Kidney tubule cell (primary cell): ENCODE measurements around the gene NUDT4.

Experiments
- DNase-seq: peaks from one replicate; pipeline ENCODE4 v3.0.0-alpha.2; 2018; ENCODE audit warnings: low spot score

The NUDT4 gene

GRCh38 chr12:93377252-93378195, at the start of gene NUDT4:
Gene NUDT4 (plus strand): TSS chr12:93377925. CDS start chr12:93378323, 398 bp downstream.
- peak; percentile 95 for DNase-seq

GRCh38 chr12:93333054-93333453, 44.7 kb upstream of the NUDT4 start:
- no peak for DNase-seq

DNA sequence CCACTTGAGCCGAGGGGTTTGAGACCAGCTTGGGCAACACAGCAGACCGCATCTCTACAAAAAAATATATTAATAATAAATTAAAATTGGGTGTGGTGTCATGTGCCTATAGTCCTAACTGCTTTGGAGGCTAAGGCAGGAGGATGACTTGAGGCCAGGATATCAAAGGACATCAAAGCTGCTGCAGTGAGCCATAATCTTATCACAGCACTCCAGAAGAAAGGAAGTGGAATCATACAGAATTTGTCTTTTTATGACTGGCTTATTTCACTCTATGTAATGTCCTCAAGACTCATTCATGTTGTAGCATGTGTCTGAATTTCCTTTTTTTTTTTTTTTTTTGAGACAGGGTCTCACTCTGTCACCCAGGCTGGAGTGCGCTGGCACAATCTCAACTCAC, 43.9 kb upstream of the NUDT4 start:
- DNase-seq: no peak

DNA sequence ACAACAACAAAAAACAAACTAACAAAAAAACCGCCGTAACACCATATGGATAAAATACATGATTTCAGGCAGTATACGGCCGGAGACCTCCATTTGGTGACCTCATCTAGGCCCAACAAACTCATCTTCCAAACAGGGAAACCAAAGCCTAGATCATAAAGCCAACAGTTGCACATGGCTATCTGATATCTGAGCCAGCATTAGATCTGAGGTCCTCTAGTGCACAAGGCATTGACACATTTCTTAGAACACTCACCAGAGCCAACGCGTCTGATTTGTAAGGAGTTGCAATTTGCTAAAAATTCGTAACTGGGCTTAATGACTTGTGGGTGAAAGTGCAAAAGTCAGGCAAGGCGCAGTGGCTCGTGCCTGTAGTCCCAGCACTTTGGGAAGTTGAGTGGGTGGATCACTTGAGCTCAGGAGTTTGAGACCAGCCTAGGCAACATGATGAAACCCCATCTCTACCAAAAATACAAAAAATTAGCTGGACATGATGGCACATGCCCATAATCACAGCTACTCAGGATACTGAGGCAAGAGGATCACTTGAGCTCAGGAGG, 42.0 kb upstream of the NUDT4 start:
- no peak for DNase-seq

DNA sequence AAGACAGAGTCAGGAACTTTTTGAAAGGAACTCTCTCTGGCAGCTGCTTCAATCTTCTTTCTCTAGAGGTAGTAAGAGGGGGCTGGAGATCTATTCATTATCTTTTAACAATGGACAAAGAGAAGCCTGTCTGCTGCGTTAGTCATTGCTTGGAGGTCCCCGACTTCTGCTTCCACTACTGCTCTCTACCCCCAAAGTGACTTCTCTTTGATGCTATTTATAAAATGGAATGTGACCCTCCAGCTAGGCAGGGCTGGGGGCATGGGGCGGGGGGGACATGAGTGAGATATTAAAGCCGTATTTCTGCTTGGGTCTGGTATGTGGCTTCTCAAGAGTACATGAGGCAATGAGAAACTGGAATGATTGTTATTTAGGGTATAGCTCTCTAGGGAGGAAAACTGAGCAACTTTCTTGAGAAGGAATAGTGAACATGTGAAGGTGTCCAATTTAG, 41.4 kb upstream of the NUDT4 start:
- peak; percentile 64 for DNase-seq

- DNase-seq: no peak
Measured at GRCh38 chr12:93338598-93338997, 39.1 kb upstream of the NUDT4 start.

GRCh38 chr12:93339695-93340094, 38.0 kb upstream of the NUDT4 start:
- DNase-seq: no peak

GRCh38 chr12:93341409-93342049, 36.2 kb upstream of the NUDT4 start:
- no peak for DNase-seq

DNA sequence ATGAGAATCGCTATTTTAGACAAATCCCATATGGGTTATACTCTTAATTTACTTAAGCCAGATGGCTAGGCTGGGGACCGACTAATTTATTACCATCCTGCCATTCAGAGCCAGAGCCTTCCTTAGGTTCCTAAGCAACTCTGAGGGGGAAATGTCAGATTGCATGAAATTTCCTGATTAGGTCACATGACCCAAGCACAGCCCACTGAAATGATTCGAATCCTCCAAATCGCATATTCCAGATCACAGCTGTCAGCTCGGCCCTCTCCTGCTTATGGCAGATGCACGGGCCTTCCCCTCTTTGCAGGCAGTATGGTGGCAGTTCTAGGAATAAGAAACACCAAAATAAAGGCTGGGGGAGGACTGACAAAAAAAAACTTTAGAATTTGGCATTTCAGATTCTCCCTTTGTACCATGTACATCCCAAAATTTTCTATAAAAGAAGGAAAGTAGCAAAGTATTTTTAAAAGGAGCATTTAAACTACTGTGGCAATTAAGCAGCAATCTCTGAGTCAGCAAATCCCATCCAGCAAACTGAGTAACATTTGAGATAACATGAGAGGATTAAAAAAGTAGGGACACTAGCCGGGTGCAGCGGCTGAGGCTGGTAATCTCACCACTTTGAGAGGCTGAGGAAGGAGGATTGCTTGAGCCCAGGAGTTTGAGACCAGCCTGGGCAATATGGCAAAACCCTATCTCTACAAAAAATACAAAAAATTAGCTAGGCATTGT, 30.5 kb upstream of the NUDT4 start:
- no peak for DNase-seq

DNA sequence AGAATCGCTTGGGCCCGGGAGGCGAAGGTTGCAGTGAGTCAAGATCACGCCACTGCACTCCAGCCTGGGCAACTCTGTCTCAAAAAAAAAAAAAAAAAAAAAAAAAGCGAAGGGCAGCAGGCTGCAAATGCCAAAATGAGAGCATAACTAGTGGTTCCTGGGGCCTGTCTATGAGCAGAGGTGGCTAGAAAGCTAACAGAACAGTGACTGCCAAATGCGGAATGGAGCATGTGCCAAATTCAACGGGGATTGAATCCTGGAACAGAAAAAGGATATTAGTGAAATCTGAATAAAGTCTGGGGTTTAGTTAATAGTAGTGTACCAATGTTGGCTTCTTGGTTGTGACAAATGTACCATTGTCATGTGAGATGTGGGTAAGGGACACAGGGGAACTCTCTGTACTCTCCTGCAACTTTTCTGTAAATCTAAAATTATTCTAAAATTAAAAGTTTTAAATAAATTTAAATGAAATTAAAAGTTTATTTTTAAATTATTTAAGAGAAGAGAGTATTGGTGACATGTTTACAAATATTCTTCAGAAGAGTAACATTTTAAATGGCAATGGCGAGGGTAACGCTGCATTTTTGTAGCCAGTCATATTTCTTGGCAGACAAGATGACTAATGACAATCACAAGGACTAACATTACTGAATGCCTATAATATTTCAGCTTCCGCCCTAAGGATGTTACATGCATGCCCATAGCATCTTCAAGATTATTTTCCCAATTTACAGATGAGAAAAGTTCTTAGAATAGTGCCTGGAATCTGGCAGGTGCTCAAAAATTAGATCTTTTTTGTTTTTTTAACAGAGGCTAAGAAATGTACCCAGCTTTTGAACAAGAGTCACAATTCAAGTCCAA, 28.9 kb upstream of the NUDT4 start:
- no peak for DNase-seq

DNA sequence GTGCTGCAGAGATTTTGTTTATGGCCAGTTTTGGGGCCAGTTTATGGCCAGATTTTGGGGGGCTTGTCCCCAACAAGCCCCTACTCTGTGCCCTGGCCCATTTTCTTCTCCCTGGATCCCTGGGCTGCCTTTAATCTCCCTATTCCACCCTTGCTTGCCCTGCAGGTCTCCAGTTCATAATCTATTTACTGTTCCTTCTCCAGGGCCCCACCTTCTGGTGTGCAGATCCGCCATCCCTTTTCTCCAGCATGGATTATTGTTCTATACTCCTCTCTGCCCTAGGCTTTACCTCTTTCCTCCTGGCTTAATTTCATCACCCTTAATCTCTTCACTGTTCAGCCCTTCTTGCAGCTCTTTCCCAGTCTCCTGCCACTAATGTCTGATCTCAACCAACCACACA, 26.0 kb upstream of the NUDT4 start:
- DNase-seq: no peak

- no peak for DNase-seq
Measured at GRCh38 chr12:93352321-93352720, 25.4 kb upstream of the NUDT4 start.

- DNase-seq: no peak
Measured at GRCh38 chr12:93356214-93356613, 21.5 kb upstream of the NUDT4 start.

GRCh38 chr12:93358058-93358457, 19.7 kb upstream of the NUDT4 start:
- DNase-seq: no peak

GRCh38 chr12:93358821-93359220, 18.9 kb upstream of the NUDT4 start:
- no peak for DNase-seq

GRCh38 chr12:93360688-93361087, 17.0 kb upstream of the NUDT4 start:
- no peak for DNase-seq

DNA sequence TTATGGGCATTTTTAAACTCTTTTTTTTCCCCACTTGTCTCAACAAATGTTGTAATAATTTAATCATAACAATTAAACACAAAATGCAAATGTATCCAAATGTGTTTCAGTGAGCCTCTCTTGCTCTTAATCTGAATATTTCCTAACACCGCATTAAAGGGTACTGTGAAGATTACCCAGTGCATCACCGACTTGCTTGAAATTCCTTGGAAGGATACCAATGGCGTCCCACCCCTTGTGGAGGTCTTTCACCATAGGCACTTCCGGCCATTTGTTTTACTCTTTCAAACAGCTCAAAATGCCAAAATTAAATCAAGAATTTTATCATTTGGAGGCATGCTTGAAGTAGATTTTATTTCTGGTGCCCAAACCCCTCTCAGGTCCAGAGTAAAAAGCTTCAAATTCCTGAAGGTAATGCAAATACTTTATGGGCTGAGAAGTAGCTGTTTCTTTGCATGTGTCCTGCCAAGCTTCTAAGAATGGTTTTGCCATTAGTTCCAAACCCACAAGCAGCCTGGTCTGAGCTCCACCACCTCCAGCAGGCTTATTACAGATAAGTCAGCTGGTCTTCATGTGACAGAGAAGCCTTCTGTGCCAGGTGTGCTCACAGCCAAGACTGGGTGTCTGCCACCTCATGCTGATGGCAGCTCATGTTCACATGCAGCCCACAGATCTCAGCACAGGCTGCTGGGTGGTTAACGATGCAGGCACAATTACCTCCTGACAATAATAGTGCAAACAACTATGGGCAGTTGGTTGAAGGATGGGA, 16.4 kb upstream of the NUDT4 start:
- DNase-seq: peak; percentile 88

DNA sequence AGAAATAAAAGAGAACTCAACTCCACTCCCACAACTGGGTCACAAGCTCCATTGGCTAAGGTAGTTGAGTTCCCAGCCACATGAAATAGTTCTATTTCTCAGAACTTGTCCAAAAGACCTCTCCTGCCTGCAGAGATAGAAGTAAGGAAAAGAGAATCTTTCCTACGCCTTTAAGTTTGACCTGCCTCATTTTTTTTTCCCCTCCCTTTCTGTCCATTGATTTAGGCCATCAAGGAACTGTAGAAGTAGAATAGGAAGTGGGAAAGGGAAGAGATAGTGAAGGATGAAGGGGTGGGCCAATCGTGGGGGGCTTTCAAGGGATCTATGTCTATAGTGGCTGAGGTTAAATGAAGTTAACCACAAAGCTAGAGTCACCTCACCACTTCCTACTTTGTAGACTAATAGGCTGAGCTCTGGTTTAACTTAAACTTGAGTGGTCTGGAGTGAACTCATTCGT, 13.9 kb upstream of the NUDT4 start:
- DNase-seq: no peak

DNA sequence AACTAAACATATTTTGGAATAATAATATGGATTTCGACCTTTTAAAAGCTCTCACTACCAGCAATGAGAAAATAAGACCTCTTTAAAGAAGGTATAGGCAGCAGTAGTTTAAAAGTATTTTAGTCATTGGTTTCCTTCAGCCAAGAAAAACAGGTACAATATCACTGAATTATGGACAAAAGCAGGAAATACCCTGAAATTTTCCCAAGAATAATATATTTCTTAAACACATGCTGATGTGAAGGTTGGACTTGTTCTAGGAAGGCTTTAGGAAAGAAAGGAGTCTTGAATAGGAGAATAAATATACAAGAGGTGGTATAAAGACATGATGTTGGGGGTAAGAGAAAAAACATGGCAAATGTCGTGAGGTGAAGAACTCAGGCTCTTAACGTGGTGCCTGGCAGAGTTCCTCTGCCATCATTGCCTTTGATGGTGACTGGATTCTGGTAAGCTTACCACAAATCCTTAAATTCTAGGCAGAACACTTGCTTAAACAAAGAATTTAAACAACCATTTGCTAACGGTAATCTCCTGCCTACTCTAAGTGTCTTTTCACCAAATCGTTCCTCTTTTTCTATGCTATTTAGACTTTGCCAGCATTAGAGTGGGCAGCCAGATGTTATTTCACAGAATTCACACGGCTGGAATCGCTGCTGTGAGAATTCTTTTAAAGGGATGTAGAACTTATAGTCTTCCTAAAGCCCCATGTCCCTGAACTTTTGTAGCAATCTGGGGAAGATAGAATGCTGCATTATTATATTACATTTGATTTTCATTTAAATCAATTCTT, 11.9 kb upstream of the NUDT4 start:
- DNase-seq: no peak

DNA sequence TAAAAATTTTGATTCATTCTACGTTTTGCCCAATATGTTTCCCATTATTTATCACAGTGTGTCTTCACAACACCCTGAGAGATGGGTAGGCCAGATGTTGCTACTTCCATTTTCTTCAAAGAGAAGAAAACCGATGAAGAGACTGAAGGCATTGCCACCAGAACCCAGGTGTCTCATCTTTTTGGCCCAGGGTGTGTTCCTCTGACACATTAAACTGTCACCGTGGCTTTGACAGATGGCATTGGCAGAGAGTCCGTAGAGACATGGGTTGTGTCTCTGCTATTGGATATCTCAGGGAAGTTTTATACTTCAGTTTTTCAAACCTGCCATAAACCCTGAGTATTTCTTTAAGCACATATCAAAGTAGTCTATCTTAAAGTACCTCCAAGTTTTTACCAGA, 11.3 kb upstream of the NUDT4 start:
- DNase-seq: no peak
